ENCODE measurements around the gene OGA.

- no peak for TF ChIP-seq CTCF (IDR thresholded peaks at IDR 0.05)
- TF ChIP-seq EP300 (IDR thresholded peaks at IDR 0.05): no peak
- no peak for TF ChIP-seq POLR2A (IDR thresholded peaks at IDR 0.05)
- TF ChIP-seq POLR2AphosphoS5 (IDR thresholded peaks at IDR 0.05): no peak
Measured at GRCh38 chr10:101848894-101849351, 30.7 kb upstream of the OGA start.
